GM12872 (cell line): ENCODE data around the gene AIM2.

Experiments used
- TF ChIP-seq, protein P1 (sequence below): IDR thresholded peaks from 3 replicates; pipeline ENCODE4 v1.5.1; 2011; ENCODE audit warnings: low read depth, mild to moderate bottlenecking, low read length, moderate library complexity; ENCODE audit not compliant: insufficient read depth

AIM2 gene

DNA sequence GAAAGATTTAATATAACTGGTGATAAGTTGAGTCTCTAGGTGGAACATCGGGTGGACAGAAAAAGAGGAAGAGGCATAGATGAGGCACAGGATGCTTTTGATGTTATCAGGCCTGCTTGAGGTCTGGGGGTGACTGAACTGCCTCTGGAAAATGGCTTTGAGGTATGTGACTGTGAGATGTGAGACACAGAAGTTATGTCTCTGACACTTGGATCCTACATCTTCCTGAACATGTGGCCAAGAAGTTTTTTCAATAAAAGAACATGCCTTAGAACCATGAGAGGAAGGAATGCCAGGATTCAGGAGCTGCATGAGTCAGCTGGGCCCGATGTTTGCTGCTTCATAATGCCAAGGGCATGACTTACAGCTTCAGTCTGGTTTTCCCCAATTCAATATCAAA lies 11.5 kb upstream of the AIM2 start:
- TF ChIP-seq, protein P1, sequence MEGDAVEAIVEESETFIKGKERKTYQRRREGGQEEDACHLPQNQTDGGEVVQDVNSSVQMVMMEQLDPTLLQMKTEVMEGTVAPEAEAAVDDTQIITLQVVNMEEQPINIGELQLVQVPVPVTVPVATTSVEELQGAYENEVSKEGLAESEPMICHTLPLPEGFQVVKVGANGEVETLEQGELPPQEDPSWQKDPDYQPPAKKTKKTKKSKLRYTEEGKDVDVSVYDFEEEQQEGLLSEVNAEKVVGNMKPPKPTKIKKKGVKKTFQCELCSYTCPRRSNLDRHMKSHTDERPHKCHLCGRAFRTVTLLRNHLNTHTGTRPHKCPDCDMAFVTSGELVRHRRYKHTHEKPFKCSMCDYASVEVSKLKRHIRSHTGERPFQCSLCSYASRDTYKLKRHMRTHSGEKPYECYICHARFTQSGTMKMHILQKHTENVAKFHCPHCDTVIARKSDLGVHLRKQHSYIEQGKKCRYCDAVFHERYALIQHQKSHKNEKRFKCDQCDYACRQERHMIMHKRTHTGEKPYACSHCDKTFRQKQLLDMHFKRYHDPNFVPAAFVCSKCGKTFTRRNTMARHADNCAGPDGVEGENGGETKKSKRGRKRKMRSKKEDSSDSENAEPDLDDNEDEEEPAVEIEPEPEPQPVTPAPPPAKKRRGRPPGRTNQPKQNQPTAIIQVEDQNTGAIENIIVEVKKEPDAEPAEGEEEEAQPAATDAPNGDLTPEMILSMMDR, result no peak

DNA sequence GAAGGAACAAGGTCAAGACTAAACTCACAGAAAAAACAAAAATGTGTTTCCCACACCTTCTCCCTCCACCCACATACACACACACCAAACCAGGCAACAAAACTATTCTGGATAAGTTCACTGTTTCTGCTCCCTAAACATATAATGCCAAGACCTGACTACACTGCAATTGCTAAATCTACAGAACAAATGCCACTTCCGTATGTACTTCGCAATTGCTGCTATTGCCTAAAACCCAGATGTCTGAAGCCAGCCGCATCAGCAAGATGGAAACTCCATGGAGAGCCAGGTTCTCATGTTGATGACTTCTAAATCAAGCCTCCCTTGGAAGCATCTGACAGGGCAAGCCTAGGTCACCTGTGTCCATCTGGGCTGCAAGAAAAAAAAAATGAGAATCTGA lies 8.3 kb upstream of the AIM2 start:
- TF ChIP-seq, protein P1, result no peak

DNA sequence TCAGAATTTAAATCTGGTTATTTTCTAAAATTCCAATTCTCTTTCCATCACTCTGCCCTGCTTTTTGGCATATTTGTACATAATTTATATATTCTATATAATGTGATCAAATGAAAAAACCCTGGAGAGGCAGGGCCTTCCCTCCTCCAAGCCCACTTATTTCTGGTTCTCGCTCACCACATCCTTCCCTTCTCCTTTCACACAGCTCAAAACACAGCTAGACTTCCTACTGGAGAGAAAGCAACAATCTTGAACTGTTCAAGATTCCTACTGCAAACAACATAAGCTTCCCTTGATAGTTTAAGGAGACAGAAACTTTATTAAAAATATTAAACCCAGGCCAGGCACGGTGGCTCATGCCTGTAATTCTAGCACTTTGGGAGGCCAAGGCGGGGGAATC lies 7.6 kb upstream of the AIM2 start:
- TF ChIP-seq, protein P1, result no peak

DNA sequence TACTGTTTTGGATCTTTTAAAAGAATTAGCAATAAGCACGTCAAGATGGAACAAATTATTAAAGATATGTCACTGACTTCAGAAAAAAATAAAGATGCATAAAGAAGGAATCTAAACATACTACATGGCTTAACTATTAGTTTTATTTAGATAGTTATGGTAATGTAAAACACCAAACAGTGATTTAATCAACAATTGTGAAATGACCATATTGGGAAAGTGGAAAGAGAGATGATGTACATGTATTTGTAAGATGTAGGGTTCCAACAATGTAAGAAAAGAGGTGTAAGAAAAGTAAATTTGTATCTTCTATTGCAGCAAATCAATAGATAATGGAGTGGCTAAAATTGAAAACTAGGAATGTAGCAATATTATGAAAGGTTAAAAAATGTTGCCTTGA lies 6.4 kb upstream of the AIM2 start:
- TF ChIP-seq, protein P1, result no peak

DNA sequence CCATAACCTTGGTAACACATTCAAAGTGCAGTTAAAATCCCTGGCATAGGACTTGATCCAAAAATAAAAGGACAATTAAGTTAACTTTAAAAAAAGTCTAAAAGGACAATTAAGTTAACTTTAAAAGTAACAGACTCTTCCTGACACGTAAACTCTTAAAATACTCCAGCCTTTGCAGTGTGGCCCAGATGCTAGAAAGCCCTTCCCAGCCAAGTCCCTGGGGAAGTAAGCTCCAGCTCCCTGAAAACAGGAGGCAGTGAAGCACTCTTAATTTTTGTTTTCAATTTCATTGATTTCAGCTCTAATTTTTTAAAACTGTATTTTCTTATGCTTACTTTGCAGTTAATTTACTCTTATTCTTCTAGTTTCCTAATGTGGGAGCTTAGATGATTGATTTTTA lies 5.1 kb upstream of the AIM2 start:
- TF ChIP-seq, protein P1, result no peak

DNA sequence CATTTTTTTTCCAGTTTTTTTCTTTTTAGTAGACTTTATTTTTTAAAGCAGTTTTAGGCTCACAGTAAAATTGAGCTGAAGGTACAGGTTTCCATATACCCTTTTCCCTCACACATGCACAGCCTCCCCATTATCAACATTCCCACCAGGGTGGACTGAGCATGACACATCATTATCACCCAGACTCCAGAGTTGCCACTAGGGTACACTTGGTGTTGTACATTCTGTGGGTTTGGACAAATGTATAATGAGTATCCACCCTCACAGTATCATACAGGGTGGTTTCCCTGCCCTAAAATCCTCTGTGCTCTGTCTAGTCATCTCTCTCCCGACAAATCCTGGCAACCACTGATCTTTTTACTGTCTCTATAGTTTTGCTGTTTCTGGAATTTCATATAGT lies 3.0 kb upstream of the AIM2 start:
- TF ChIP-seq, protein P1, result no peak

DNA sequence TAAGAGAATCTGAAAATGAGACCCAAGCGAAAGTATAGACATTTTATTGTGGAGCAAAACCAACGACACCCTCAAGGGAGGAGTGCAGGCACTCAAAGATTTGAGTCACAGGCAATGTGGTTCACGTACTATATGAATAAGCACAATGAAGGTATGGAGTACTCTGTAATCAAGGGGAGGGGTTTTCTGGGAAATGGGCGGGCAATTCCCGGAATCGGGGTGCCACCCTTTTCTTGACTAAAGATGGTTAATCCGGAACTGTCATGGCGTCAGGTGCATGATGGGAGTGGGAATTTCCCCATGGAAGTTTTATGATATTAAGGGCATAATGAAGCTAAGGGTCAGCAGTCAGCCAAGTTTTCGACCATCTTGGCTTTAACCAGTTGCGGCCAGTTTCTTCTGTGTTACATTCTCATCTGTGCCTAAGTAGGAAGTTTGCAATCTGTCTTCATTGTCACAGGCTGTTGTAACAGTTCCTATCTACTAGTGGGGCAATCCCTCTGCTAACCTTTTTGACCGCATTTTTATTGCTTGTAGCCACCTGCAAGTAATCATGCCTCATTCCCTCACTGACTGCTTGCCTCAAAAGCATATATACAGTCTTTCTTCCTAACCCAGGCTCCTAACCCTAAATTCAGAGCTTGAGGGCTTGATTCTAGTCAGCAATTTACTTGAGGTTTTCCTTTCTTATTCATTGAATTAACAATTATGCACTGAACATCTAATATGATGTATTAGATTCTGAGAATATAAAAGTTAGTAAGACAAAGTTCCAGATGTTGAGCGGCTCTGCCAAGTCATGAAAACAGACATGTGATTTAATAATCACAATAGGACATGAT lies 775 bp upstream of the AIM2 start:
- TF ChIP-seq, protein P1, result no peak
